ENCODE data around the gene PCBP4. TPM values are rescaled to one million over a fixed set of nuclear protein-coding genes. Genes with fewer than 3 reads are reported as not detected.

Gene PCBP4
- total RNA-seq, 2 experiments from 2014 or later = 2.0 to 12.5 TPM

GRCh38 chr3:51988286-51989146 lies 21.3 kb upstream of the PCBP4 start:
- Histone ChIP-seq H3K36me3 (ENCODE audit: insufficient read depth, low read length) (peaks cover 23% of the 10 kb centered on the region), H2AFZ (ENCODE audit: low read length) (no peak overlapping the region), H3K4me3 (ENCODE audit: low read depth, low read length, poor library complexity, severe bottlenecking) (no peak overlapping the region), H3K4me1 (ENCODE audit: insufficient read depth, low read length, poor library complexity, severe bottlenecking) (peaks cover 18% of the 10 kb centered on the region), H3K9me3 (ENCODE audit: low read length) (no peaks in the 10 kb centered on the region), H3K27ac (ENCODE audit: low read depth, low read length, poor library complexity, severe bottlenecking) (no peak overlapping the region), H4K20me1 (ENCODE audit: insufficient read depth, low read length) (peaks cover 6% of the 10 kb centered on the region; the same call in 1 of the 2 replicates), H3K79me2 (ENCODE audit: insufficient read depth, low read depth, low read length) (peaks cover 6% of the 10 kb centered on the region; the same call in 1 of the 2 replicates), H3K4me2 (ENCODE audit: low read length) (no peak overlapping the region), H3K9me2 (ENCODE audit: insufficient read depth, low read length) (no peaks in the 10 kb centered on the region)
- ChIA-PET CTCF (ENCODE audit: unreplicated experiment) (no interaction called here), POLR2A (no interaction called here)
- no peak for TF ChIP-seq CTCF (conservative IDR thresholded peaks at IDR 0.05; ENCODE audit: low read length)
- no peak for TF ChIP-seq EZH2phosphoT487 (IDR thresholded peaks at IDR 0.05; ENCODE audit: borderline replicate concordance, low read depth, low read length)
- DNase-seq (ENCODE audit: low spot score) = no peak
- intact Hi-C loops (cut with micrococcal nuclease; ENCODE audit: unreplicated experiment) = no loop called here
- BruUV-seq (replicated peaks) = no TSS peak

GRCh38 chr3:51987568-51987967 lies 20.3 kb upstream of the PCBP4 start:
- Histone ChIP-seq H3K4me2 (ENCODE audit: low read length) (no peak overlapping the region), H3K9me2 (ENCODE audit: insufficient read depth, low read length) (no peaks in the 10 kb centered on the region), H3K27ac (ENCODE audit: low read depth, low read length, poor library complexity, severe bottlenecking) (no peak overlapping the region), H3K79me2 (ENCODE audit: insufficient read depth, low read depth, low read length) (no peaks in the 10 kb centered on the region), H2AFZ (ENCODE audit: low read length) (no peak overlapping the region), H4K20me1 (ENCODE audit: insufficient read depth, low read length) (peaks cover 6% of the 10 kb centered on the region; the same call in 1 of the 2 replicates), H3K4me1 (ENCODE audit: insufficient read depth, low read length, poor library complexity, severe bottlenecking) (peaks cover 20% of the 10 kb centered on the region), H3K9me3 (ENCODE audit: low read length) (no peaks in the 10 kb centered on the region), H3K4me3 (ENCODE audit: low read depth, low read length, poor library complexity, severe bottlenecking) (no peak overlapping the region), H3K36me3 (ENCODE audit: insufficient read depth, low read length) (peaks cover 14% of the 10 kb centered on the region)
- no peak for DNase-seq (ENCODE audit: low spot score)
- ChIA-PET POLR2A (no interaction called here), CTCF (ENCODE audit: unreplicated experiment) (no interaction called here)
- no peak for TF ChIP-seq EZH2phosphoT487 (IDR thresholded peaks at IDR 0.05; ENCODE audit: borderline replicate concordance, low read depth, low read length)
- no peak for TF ChIP-seq CTCF (conservative IDR thresholded peaks at IDR 0.05; ENCODE audit: low read length)
- intact Hi-C loops (cut with micrococcal nuclease; ENCODE audit: unreplicated experiment) = no loop called here
- no TSS peak for BruUV-seq (replicated peaks)
